GM12892 (cell line): ENCODE results near the gene UBN1.

Experiments
- POLR2A ChIP-seq: IDR thresholded peaks from 2 replicates; pipeline ENCODE4 v1.6.1; 2011; ENCODE audit warnings: low read depth, low read length, control low read depth
- POLR2AphosphoS5 ChIP-seq: IDR thresholded peaks from 2 replicates; pipeline ENCODE4 v1.6.1; 2011; ENCODE audit warnings: low read depth, low read length, control low read depth
- TAF1 ChIP-seq: IDR thresholded peaks from 2 replicates; pipeline ENCODE4 v1.6.1; 2011; ENCODE audit warnings: low read depth, mild to moderate bottlenecking, control low read depth, low read length, borderline replicate concordance

DNA sequence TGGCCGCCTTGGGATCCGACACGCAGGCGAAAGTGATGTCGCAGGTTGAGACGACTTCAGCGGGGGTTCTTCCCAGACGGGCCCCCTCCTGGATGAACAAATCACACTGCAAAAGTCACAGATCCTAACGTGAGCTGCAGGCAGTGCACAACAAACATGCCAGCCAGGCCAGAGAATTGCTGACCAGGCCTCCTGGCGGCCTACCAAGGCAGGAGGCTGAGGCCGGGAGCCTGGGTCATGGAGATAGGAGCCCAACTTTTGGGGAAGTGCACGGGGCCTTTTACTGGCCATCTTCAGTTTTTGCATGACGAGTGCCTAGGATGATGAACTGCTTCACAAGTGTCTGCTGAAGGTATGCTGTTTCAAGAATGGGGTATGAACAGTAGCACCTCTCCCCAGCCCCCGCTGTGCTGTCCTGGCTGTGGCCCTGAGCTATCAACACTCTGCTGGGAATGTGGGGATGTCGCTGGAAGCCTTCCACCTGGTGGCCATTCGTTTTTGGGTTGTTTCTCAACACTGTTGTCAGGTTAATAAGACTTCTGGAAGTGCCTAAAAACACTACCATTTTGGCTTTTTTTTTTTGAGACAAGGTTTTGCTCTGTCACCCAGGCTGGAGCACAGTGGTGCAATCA, 32.6 kb upstream of the UBN1 start:
- TF ChIP-seq POLR2AphosphoS5 (no peak), POLR2A (no peak), TAF1 (no peak)
